GM04504 (cell line): ENCODE data around the gene MSMO1.
A peak's percentile ranks its signal among the peaks of the same experiment; 100 is the strongest.
"Not testable (repeated sequence)": the region's sequence is repeated elsewhere in the genome, so short reads cannot be mapped to it uniquely, and the experiment has no call there.

ENCODE experiments used
- DNase-seq: peaks from one replicate; pipeline ENCODE4 v3.0.0-alpha.2; 2012; ENCODE audit warnings: low read depth

Gene MSMO1

GRCh38 chr4:165327211-165328100 lies at the start of gene MSMO1:
MSMO1 (plus strand) TSS chr4:165327669; CDS start chr4:165333371, 5,702 bp downstream.
- peak; percentile 98 for DNase-seq

- DNase-seq = not testable (repeated sequence)
These were observed 47.9 kb upstream of the MSMO1 start for GRCh38 chr4:165279531-165279930.

GRCh38 chr4:165284697-165285096 lies 42.8 kb upstream of the MSMO1 start:
- DNase-seq = not testable (repeated sequence)

- DNase-seq = not testable (repeated sequence)
These were observed 40.7 kb upstream of the MSMO1 start for GRCh38 chr4:165286619-165287340.

GRCh38 chr4:165288226-165288625 lies 39.2 kb upstream of the MSMO1 start:
- no peak for DNase-seq

- DNase-seq = peak; percentile 27
These were observed 38.6 kb upstream of the MSMO1 start for GRCh38 chr4:165288639-165289422.

- no peak for DNase-seq
These were observed 38.1 kb upstream of the MSMO1 start for GRCh38 chr4:165289423-165289785.

GRCh38 chr4:165293061-165293460 lies 34.4 kb upstream of the MSMO1 start:
- no peak for DNase-seq

- DNase-seq = no peak
These were observed 33.4 kb upstream of the MSMO1 start for GRCh38 chr4:165293927-165294649.

- no peak for DNase-seq
These were observed 32.6 kb upstream of the MSMO1 start for GRCh38 chr4:165294907-165295306.

GRCh38 chr4:165297626-165298025 lies 29.8 kb upstream of the MSMO1 start:
- no peak for DNase-seq

- DNase-seq = no peak
These were observed 27.9 kb upstream of the MSMO1 start for GRCh38 chr4:165299399-165300060.

- no peak for DNase-seq
These were observed 25.6 kb upstream of the MSMO1 start for GRCh38 chr4:165301833-165302232.

GRCh38 chr4:165302658-165303057 lies 24.8 kb upstream of the MSMO1 start:
- no peak for DNase-seq

- DNase-seq = no peak
These were observed 19.3 kb upstream of the MSMO1 start for GRCh38 chr4:165308166-165308565.

- DNase-seq = no peak
These were observed 18.9 kb upstream of the MSMO1 start for GRCh38 chr4:165308606-165309005.

- no peak for DNase-seq
These were observed 18.0 kb upstream of the MSMO1 start for GRCh38 chr4:165309456-165309855.

GRCh38 chr4:165312506-165312905 lies 15.0 kb upstream of the MSMO1 start:
- DNase-seq = no peak

GRCh38 chr4:165319030-165319429 lies 8.4 kb upstream of the MSMO1 start:
- no peak for DNase-seq

GRCh38 chr4:165319509-165319908 lies 8.0 kb upstream of the MSMO1 start:
- DNase-seq = no peak

- DNase-seq = no peak
These were observed 3.1 kb upstream of the MSMO1 start for GRCh38 chr4:165324236-165324917.
